HG02571 (cell line): ENCODE data around the gene TNIK.

Experiments
- ATAC-seq: cut with Tn5 transposase; IDR thresholded peaks from one replicate; pipeline ENCODE4 v1.9.1; 2021; ENCODE audit warnings: mild to moderate bottlenecking, moderate library complexity; ENCODE audit not compliant: unreplicated experiment

Gene TNIK

GRCh38 chr3:171115667-171116066 lies 344.5 kb downstream of the TNIK start:
- no peak for ATAC-seq

GRCh38 chr3:171113716-171114115 lies 346.5 kb downstream of the TNIK start:
- no peak for ATAC-seq

GRCh38 chr3:171110715-171111114 lies 349.5 kb downstream of the TNIK start:
- ATAC-seq = no peak

- ATAC-seq = no peak
Observed at GRCh38 chr3:171108066-171108465, 352.1 kb downstream of the TNIK start.

GRCh38 chr3:171103185-171103584 lies 357.0 kb downstream of the TNIK start:
- no peak for ATAC-seq

- ATAC-seq = no peak
Observed at GRCh38 chr3:171101982-171102641, 358.1 kb downstream of the TNIK start.

- ATAC-seq = no peak
Observed at GRCh38 chr3:171099911-171100310, 360.3 kb downstream of the TNIK start.

GRCh38 chr3:171095063-171095462 lies 365.1 kb downstream of the TNIK start:
- no peak for ATAC-seq

- no peak for ATAC-seq
Observed at GRCh38 chr3:171094411-171094810, 365.8 kb downstream of the TNIK start.

- ATAC-seq = no peak
Observed at GRCh38 chr3:171093462-171093861, 366.7 kb downstream of the TNIK start.

- ATAC-seq = no peak
Observed at GRCh38 chr3:171092467-171092911, 367.7 kb downstream of the TNIK start.

- ATAC-seq = no peak
Observed at GRCh38 chr3:171090321-171090720, 369.9 kb downstream of the TNIK start.

GRCh38 chr3:171088964-171089754 lies 371.0 kb downstream of the TNIK start:
- ATAC-seq = no peak

GRCh38 chr3:171088496-171088895 lies 371.7 kb downstream of the TNIK start:
- ATAC-seq = no peak

- ATAC-seq = no peak
Observed at GRCh38 chr3:171086914-171087313, 373.3 kb downstream of the TNIK start.

- ATAC-seq = no peak
Observed at GRCh38 chr3:171077261-171077660, 382.9 kb downstream of the TNIK start.

- no peak for ATAC-seq
Observed at GRCh38 chr3:171072432-171072831, 387.8 kb downstream of the TNIK start.

- ATAC-seq = no peak
Observed at GRCh38 chr3:171068658-171069057, 391.5 kb downstream of the TNIK start.

GRCh38 chr3:171066206-171066605 lies 394.0 kb downstream of the TNIK start:
- no peak for ATAC-seq

GRCh38 chr3:171065732-171066131 lies 394.5 kb downstream of the TNIK start:
- ATAC-seq = no peak

- no peak for ATAC-seq
Observed at GRCh38 chr3:171064461-171064860, 395.7 kb downstream of the TNIK start.

GRCh38 chr3:171061749-171062148 lies 398.5 kb downstream of the TNIK start:
- no peak for ATAC-seq
